NCI-H1105 treated with DMSO at 0.1 percent for 48 hours (cell line): ENCODE data around the gene GEMIN7.

Experiments used
- DNase-seq: peaks from one replicate; lab custom pipeline; 2025; lab: John Stamatoyannopoulos, UW

The GEMIN7 gene

DNA sequence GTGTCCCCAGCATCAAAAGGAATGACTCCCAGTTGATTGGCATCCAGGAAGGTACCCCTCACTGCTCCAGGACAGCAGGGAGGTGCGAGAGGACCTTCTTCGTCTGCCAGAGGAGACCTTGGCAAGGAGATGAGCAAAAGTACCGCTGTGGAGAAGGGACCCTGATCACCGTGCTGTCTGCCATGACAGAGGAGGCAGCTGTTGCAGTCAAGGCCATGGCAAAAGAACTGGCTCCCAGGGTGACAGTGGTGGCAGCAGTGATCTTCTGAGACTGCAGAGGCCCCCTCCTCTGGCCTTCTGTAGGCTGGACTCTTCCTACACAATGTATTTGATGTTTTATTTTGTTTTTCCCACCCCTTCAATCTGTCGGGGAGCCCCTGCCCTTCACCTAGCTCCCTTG is 49.7 kb downstream of the GEMIN7 start:
- DNase-seq = no peak

GRCh38 chr19:45130236-45130635 is 51.2 kb downstream of the GEMIN7 start:
- no peak for DNase-seq

GRCh38 chr19:45130888-45131615 is 52.0 kb downstream of the GEMIN7 start:
- peak; percentile 96 for DNase-seq

- no peak for DNase-seq
Observed at GRCh38 chr19:45133661-45134060, 54.6 kb downstream of the GEMIN7 start.

GRCh38 chr19:45135176-45135885 is 56.3 kb downstream of the GEMIN7 start:
- no peak for DNase-seq

GRCh38 chr19:45136507-45137178 is 57.6 kb downstream of the GEMIN7 start:
- no peak for DNase-seq

GRCh38 chr19:45137179-45137761 is 58.2 kb downstream of the GEMIN7 start:
- no peak for DNase-seq

- DNase-seq = no peak
Observed at GRCh38 chr19:45138303-45138751, 59.3 kb downstream of the GEMIN7 start.

GRCh38 chr19:45139286-45140143 is 60.5 kb downstream of the GEMIN7 start:
- no peak for DNase-seq

DNA sequence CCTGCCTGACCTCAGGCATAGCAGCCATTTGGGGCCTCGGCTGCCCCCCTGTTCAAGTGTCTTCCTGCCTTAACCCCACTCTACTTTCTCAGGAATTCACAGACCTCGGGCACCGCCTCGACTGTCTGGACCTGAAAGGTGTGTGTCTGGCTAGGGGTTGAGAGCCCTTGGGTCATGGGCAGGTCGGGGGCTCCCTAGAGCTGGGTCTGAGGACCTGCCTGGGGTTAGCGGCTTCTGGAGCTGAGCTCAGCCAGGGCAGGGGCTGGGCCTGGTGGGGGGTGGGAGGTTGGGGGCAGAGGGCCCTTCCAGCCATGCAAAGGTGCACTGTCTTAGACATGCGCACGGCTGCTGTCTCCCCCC is 61.1 kb downstream of the GEMIN7 start:
- no peak for DNase-seq

DNA sequence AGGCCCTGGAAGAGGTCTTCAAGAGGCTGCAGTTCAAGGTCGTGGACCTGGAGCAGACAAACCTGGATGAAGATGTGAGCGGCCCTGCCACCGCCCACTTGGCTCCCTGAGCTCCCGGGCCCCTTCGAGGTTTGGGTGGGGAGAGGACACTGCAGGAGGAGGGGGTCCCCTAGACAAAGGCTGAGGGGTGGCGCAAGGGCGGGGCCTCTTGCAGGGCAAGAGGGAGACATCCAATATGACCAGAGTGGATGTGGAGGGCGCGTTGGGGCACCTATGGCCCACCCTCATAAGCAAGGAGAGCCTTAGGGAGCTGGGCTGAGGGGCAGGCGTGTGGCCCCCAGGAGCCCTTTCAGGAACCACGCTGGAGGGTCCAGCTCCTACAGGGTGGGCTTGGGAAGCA is 61.5 kb downstream of the GEMIN7 start:
- DNase-seq = no peak
